NCI-H345 treated with DMSO at 0.1 percent for 48 hours (cell line): ENCODE measurements around the gene LRIG2.
"Not testable (repeated sequence)": the region's sequence is repeated elsewhere in the genome, so short reads cannot be mapped to it uniquely, and the experiment has no call there.

ENCODE experiments used
- DNase-seq: peaks from one replicate; lab custom pipeline; 2025; ENCODE audit not compliant: unreplicated experiment; lab: John Stamatoyannopoulos, UW

LRIG2 gene

GRCh38 chr1:113156368-113156767, 83.4 kb downstream of the LRIG2 start:
- no peak for DNase-seq

- DNase-seq: not testable (repeated sequence)
Measured at GRCh38 chr1:113158743-113159142, 85.7 kb downstream of the LRIG2 start.

GRCh38 chr1:113166473-113166872, 93.5 kb downstream of the LRIG2 start:
- DNase-seq: no peak

- no peak for DNase-seq
Measured at GRCh38 chr1:113168946-113169345, 95.9 kb downstream of the LRIG2 start.

GRCh38 chr1:113169591-113169990, 96.6 kb downstream of the LRIG2 start:
- DNase-seq: no peak

GRCh38 chr1:113170519-113170918, 97.5 kb downstream of the LRIG2 start:
- DNase-seq: no peak

GRCh38 chr1:113178106-113178505, 105.1 kb downstream of the LRIG2 start:
- no peak for DNase-seq

GRCh38 chr1:113178522-113178921, 105.5 kb downstream of the LRIG2 start:
- no peak for DNase-seq
